SK-N-MC (cell line): ENCODE data around the gene USP19.

ENCODE experiments used
- DNase-seq: peaks from one replicate; pipeline ENCODE4 v3.0.0-alpha.2; 2011; ENCODE audit warnings: low read depth, low spot score
- H3K27ac ChIP-seq: fragments of 200-600 bp; sonication (generic); 2 replicates; pipeline ENCODE4 v1.5.1; 2016; ENCODE audit warnings: mixed run types
- H3K36me3 ChIP-seq: fragments of 200-600 bp; sonication (generic); 2 replicates; pipeline ENCODE4 v1.6.1; 2017; ENCODE audit warnings: antibody characterized with exemption, low read length, mixed read lengths; ENCODE audit not compliant: insufficient read depth
- H3K4me3 ChIP-seq: fragments of 200-600 bp; sonication (generic); 2 replicates; pipeline ENCODE4 v1.5.1; 2016
- H3K9ac ChIP-seq: fragments of 200-600 bp; sonication (generic); 2 replicates; pipeline ENCODE4 v1.8.0; 2017; ENCODE audit warnings: mixed run types, mixed read lengths; ENCODE audit not compliant: insufficient read length
- H3K9me3 ChIP-seq: fragments of 200-600 bp; sonication (generic); 2 replicates; pipeline ENCODE4 v1.6.1; 2017; ENCODE audit warnings: low read depth, mild to moderate bottlenecking, antibody characterized with exemption, low read length, moderate library complexity, mixed read lengths
- EZH2 ChIP-seq: fragments of 200-600 bp; sonication (generic); IDR thresholded peaks from one replicate; pipeline ENCODE4 v1.6.1; 2017; ENCODE audit warnings: antibody characterized with exemption
- FOXP2 ChIP-seq: optimal IDR thresholded peaks from 2 replicates; pipeline ENCODE3; 2011; ENCODE audit warnings: mild to moderate bottlenecking, moderate library complexity; ENCODE audit not compliant: insufficient read depth; ENCODE audit errors: extremely low read length, control extremely low read depth
- POLR2AphosphoS5 ChIP-seq: IDR thresholded peaks from 2 replicates; pipeline ENCODE4 v1.6.1; 2012; ENCODE audit warnings: mild to moderate bottlenecking, low read depth, low read length, borderline replicate concordance

Gene USP19

GRCh38 chr3:49162751-49163419 lies 42.3 kb upstream of the USP19 start:
- TF ChIP-seq POLR2AphosphoS5 (no peak), EZH2 (no peak), FOXP2 (no peak)
- H3K9ac ChIP-seq, result no peak overlapping the region
- H3K36me3 ChIP-seq, result peaks cover 5% of the 10 kb centered on the region; the same call in 1 of the 2 replicates
- H3K27ac ChIP-seq, result no peak overlapping the region
- no peaks in the 10 kb centered on the region for H3K9me3 ChIP-seq
- no peak for DNase-seq
- H3K4me3 ChIP-seq, result no peak overlapping the region

GRCh38 chr3:49161808-49162530 lies 41.3 kb upstream of the USP19 start:
- no peak for TF ChIP-seq EZH2
- TF ChIP-seq POLR2AphosphoS5, result 0 out of 2 replicates have a peak, but pooled peaks have one; percentile 13
- no peak for TF ChIP-seq FOXP2

GRCh38 chr3:49161197-49161596 lies 40.6 kb upstream of the USP19 start:
- no peak overlapping the region for H3K27ac ChIP-seq
- no peak overlapping the region for H3K4me3 ChIP-seq
- no peak for DNase-seq
- peaks cover 5% of the 10 kb centered on the region; the same call in 1 of the 2 replicates for H3K36me3 ChIP-seq
- H3K9ac ChIP-seq, result no peak overlapping the region
- TF ChIP-seq EZH2, result no peak
- 0 out of 2 replicates have a peak, but pooled peaks have one; percentile 2 for TF ChIP-seq POLR2AphosphoS5
- no peaks in the 10 kb centered on the region for H3K9me3 ChIP-seq

More at GRCh38 chr3:49161808-49162530, 41.3 kb upstream of the USP19 start:
- Histone ChIP-seq H3K27ac (no peak overlapping the region), H3K9ac (no peak overlapping the region), H3K36me3 (peaks cover 5% of the 10 kb centered on the region; the same call in 1 of the 2 replicates), H3K9me3 (no peaks in the 10 kb centered on the region), H3K4me3 (no peak overlapping the region)
- no peak for DNase-seq

- Histone ChIP-seq H3K4me3 (no peak overlapping the region), H3K9ac (no peak overlapping the region), H3K9me3 (no peaks in the 10 kb centered on the region), H3K36me3 (peaks cover 5% of the 10 kb centered on the region; the same call in 1 of the 2 replicates), H3K27ac (no peak overlapping the region)
- TF ChIP-seq EZH2 (no peak), FOXP2 (no peak), POLR2AphosphoS5 (no peak; the same call in 1 of the 2 replicates)
- DNase-seq, result no peak
Measured at GRCh38 chr3:49158792-49159191, 38.2 kb upstream of the USP19 start.

GRCh38 chr3:49158103-49158709 lies 37.6 kb upstream of the USP19 start:
- DNase-seq, result no peak
- Histone ChIP-seq H3K9ac (no peak overlapping the region), H3K4me3 (no peak overlapping the region), H3K36me3 (no peaks in the 10 kb centered on the region; the same call in 1 of the 2 replicates), H3K27ac (no peak overlapping the region), H3K9me3 (no peaks in the 10 kb centered on the region)
- TF ChIP-seq FOXP2 (no peak), POLR2AphosphoS5 (no peak; the same call in 1 of the 2 replicates), EZH2 (no peak)

GRCh38 chr3:49157289-49157688 lies 36.7 kb upstream of the USP19 start:
- TF ChIP-seq POLR2AphosphoS5 (no peak), EZH2 (no peak), FOXP2 (no peak)

GRCh38 chr3:49153349-49153912 lies 32.8 kb upstream of the USP19 start:
- DNase-seq, result no peak
- Histone ChIP-seq H3K9me3 (no peaks in the 10 kb centered on the region), H3K27ac (no peak overlapping the region), H3K9ac (no peak overlapping the region), H3K36me3 (no peaks in the 10 kb centered on the region), H3K4me3 (no peak overlapping the region)
- TF ChIP-seq EZH2 (no peak), POLR2AphosphoS5 (no peak), FOXP2 (no peak)

More at GRCh38 chr3:49157289-49157688, 36.7 kb upstream of the USP19 start:
- no peak for DNase-seq
- H3K9ac ChIP-seq, result no peak overlapping the region
- no peak overlapping the region for H3K27ac ChIP-seq
- no peaks in the 10 kb centered on the region for H3K9me3 ChIP-seq
- no peak overlapping the region for H3K4me3 ChIP-seq
- no peaks in the 10 kb centered on the region for H3K36me3 ChIP-seq

GRCh38 chr3:49151610-49152009 lies 31.0 kb upstream of the USP19 start:
- no peak for DNase-seq
- Histone ChIP-seq H3K9me3 (no peaks in the 10 kb centered on the region), H3K36me3 (no peaks in the 10 kb centered on the region), H3K4me3 (no peak overlapping the region), H3K27ac (no peak overlapping the region), H3K9ac (no peak overlapping the region)
- TF ChIP-seq EZH2, result no peak
- TF ChIP-seq POLR2AphosphoS5, result no peak
- TF ChIP-seq FOXP2, result no peak
